ENCODE results near the gene SLC26A4. TPM values are rescaled to one million over a fixed set of nuclear protein-coding genes. Genes with fewer than 3 reads are reported as not detected.

SLC26A4 gene
- total and polyA plus RNA-seq, 7 donors: 0.08 to 0.94 (median 0.18) TPM

GRCh38 chr7:107697321-107698049 lies 36.9 kb downstream of the SLC26A4 start:
- H3K36me3 ChIP-seq (ENCODE audit: insufficient read depth in 1 of 2, low read depth in 1 of 2): no peaks in the 10 kb centered on the region
- intact Hi-C loops (cut with DNase I): no loop called here
- H3K4me3 ChIP-seq: no peak overlapping the region
- ATAC-seq (no peak), DNase-seq (no peak)
- no peak overlapping the region for H3K27ac ChIP-seq
- H3K4me1 ChIP-seq: peaks cover 7% of the 10 kb centered on the region
- no peaks in the 10 kb centered on the region for H3K27me3 ChIP-seq (ENCODE audit: insufficient read depth in 3 of 3, low read length in 2 of 3)
- WGBS, 3 donors: 45 to 61% (median 48%) methylated on average over 7 of the region's 7 CpGs
- H3K9me3 ChIP-seq: no peaks in the 10 kb centered on the region
- TF ChIP-seq CTCF (IDR thresholded peaks at IDR 0.05): no peak

- no peak for DNase-seq
- ATAC-seq: no peak
- Histone ChIP-seq H3K4me1 (no peaks in the 10 kb centered on the region), H3K4me3 (no peak overlapping the region), H3K27ac (no peak overlapping the region), H3K36me3 (ENCODE audit: insufficient read depth in 1 of 2, low read depth in 1 of 2) (no peaks in the 10 kb centered on the region), H3K27me3 (ENCODE audit: insufficient read depth in 3 of 3, low read length in 2 of 3) (no peaks in the 10 kb centered on the region), H3K9me3 (no peaks in the 10 kb centered on the region)
- intact Hi-C loops (cut with DNase I): no loop called here
- TF ChIP-seq CTCF (IDR thresholded peaks at IDR 0.05): no peak
These were observed 39.9 kb downstream of the SLC26A4 start for GRCh38 chr7:107700570-107700969.

GRCh38 chr7:107701191-107701590 lies 40.6 kb downstream of the SLC26A4 start:
- no peak overlapping the region for H3K4me3 ChIP-seq
- H3K9me3 ChIP-seq: no peaks in the 10 kb centered on the region
- no peak for TF ChIP-seq CTCF (IDR thresholded peaks at IDR 0.05)

GRCh38 chr7:107703219-107703618 lies 42.6 kb downstream of the SLC26A4 start:
- Histone ChIP-seq H3K36me3 (ENCODE audit: insufficient read depth in 1 of 2, low read depth in 1 of 2) (no peaks in the 10 kb centered on the region), H3K27ac (no peak overlapping the region), H3K9me3 (no peaks in the 10 kb centered on the region), H3K27me3 (ENCODE audit: insufficient read depth in 3 of 3, low read length in 2 of 3) (no peaks in the 10 kb centered on the region), H3K4me1 (no peaks in the 10 kb centered on the region), H3K4me3 (no peak overlapping the region)
- intact Hi-C loops (cut with DNase I): no loop called here
- no peak for ATAC-seq
- TF ChIP-seq CTCF (IDR thresholded peaks at IDR 0.05): no peak
- no peak for DNase-seq

More at GRCh38 chr7:107701191-107701590, 40.6 kb downstream of the SLC26A4 start:
- Histone ChIP-seq H3K27me3 (ENCODE audit: insufficient read depth in 3 of 3, low read length in 2 of 3) (no peaks in the 10 kb centered on the region), H3K4me1 (no peaks in the 10 kb centered on the region), H3K36me3 (ENCODE audit: insufficient read depth in 1 of 2, low read depth in 1 of 2) (no peaks in the 10 kb centered on the region), H3K27ac (no peak overlapping the region)
- intact Hi-C loops (cut with DNase I): no loop called here
- DNase-seq: no peak
- 73 to 82% (median 78%) methylated on average over 3 of the region's 3 CpGs for WGBS, 3 donors
- no peak for ATAC-seq

- no peak for ATAC-seq
- DNase-seq: no peak
- H3K27ac ChIP-seq: no peak overlapping the region
- H3K9me3 ChIP-seq: no peaks in the 10 kb centered on the region
- 78 to 81% (median 79%) methylated on average over 3 of the region's 3 CpGs for WGBS, 3 donors
- no peak for TF ChIP-seq CTCF (IDR thresholded peaks at IDR 0.05)
- no peaks in the 10 kb centered on the region for H3K36me3 ChIP-seq (ENCODE audit: insufficient read depth in 1 of 2, low read depth in 1 of 2)
- no peaks in the 10 kb centered on the region for H3K27me3 ChIP-seq (ENCODE audit: insufficient read depth in 3 of 3, low read length in 2 of 3)
- H3K4me1 ChIP-seq: no peaks in the 10 kb centered on the region
- intact Hi-C loops (cut with DNase I): no loop called here
- H3K4me3 ChIP-seq: no peak overlapping the region
These were observed 43.2 kb downstream of the SLC26A4 start for GRCh38 chr7:107703872-107704271.
